Cardiac muscle cell (in vitro differentiated cells and primary cell): ENCODE data around the gene CYS1. TPM values are rescaled to one million over a fixed set of nuclear protein-coding genes. Genes with fewer than 3 reads are reported as not detected.
A peak's percentile ranks its signal among the peaks of the same experiment; 100 is the strongest.
"Not testable (repeated sequence)": the region's sequence is repeated elsewhere in the genome, so short reads cannot be mapped to it uniquely, and the experiment has no call there.

Experiments
- DNase-seq, 2 donors: peaks; one replicate each; pipeline versions ENCODE4 v3.0.0 to v3.0.0-alpha.2; 2010 to 2017; ENCODE audit warnings: low read depth in 1 of 2, low spot score in 1 of 2
- H3K27ac ChIP-seq: fragments of 200-600 bp; sonication (generic); 2 replicates; pipeline ENCODE4 v1.5.1; 2016
- H3K27me3 ChIP-seq: fragments of 200-600 bp; sonication (generic); 2 replicates; pipeline ENCODE4 v1.6.0; 2016; ENCODE audit warnings: control low read depth
- H3K36me3 ChIP-seq: fragments of 200-600 bp; sonication (generic); 2 replicates; pipeline ENCODE4 v1.5.1; 2016; ENCODE audit warnings: control low read depth
- H3K4me1 ChIP-seq: fragments of 200-600 bp; sonication (generic); 2 replicates; pipeline ENCODE4 v1.8.1; 2017; ENCODE audit warnings: low read depth, mild to moderate bottlenecking, mixed run types
- H3K4me3 ChIP-seq: fragments of 200-600 bp; sonication (generic); 2 replicates; pipeline ENCODE4 v1.5.1; 2016; ENCODE audit warnings: mild to moderate bottlenecking
- H3K9me3 ChIP-seq: fragments of 200-600 bp; sonication (generic); 2 replicates; pipeline ENCODE4 v1.5.1; 2017; ENCODE audit warnings: low read depth, mild to moderate bottlenecking, control low read depth
- polyA plus RNA-seq: library from polyadenylated mRNA; unstranded; fragments of >200 nt; fragmentation: Nextera tagmentation; extraction: Ambion mirVana; gene quantifications from 2 replicates; pipeline ENCODE4 v1.2.1, GENCODE V29; 2016
- total RNA-seq: library from RNA; depleted of rRNA; stranded (reverse); fragments of >200 nt; gene quantifications from 2 replicates; pipeline ENCODE4 v1.2.3, GENCODE V29; 2016
- TF ChIP-seq, protein P1 (sequence below): IDR thresholded peaks from 2 replicates; pipeline ENCODE4 v1.5.1; 2012; ENCODE audit warnings: low read depth, mild to moderate bottlenecking, low read length

The CYS1 gene
- total and polyA plus RNA-seq, 2 experiments from 2014 or later, result 0.89 to 1.1 TPM

- H3K27me3 ChIP-seq, result no peaks in the 10 kb centered on the region
- H3K4me3 ChIP-seq, result no peak overlapping the region
- no peaks in the 10 kb centered on the region for H3K36me3 ChIP-seq
- DNase-seq, result peak; percentile 67 to 76
- TF ChIP-seq, protein P1, sequence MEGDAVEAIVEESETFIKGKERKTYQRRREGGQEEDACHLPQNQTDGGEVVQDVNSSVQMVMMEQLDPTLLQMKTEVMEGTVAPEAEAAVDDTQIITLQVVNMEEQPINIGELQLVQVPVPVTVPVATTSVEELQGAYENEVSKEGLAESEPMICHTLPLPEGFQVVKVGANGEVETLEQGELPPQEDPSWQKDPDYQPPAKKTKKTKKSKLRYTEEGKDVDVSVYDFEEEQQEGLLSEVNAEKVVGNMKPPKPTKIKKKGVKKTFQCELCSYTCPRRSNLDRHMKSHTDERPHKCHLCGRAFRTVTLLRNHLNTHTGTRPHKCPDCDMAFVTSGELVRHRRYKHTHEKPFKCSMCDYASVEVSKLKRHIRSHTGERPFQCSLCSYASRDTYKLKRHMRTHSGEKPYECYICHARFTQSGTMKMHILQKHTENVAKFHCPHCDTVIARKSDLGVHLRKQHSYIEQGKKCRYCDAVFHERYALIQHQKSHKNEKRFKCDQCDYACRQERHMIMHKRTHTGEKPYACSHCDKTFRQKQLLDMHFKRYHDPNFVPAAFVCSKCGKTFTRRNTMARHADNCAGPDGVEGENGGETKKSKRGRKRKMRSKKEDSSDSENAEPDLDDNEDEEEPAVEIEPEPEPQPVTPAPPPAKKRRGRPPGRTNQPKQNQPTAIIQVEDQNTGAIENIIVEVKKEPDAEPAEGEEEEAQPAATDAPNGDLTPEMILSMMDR, result peak; percentile 96
- no peaks in the 10 kb centered on the region for H3K9me3 ChIP-seq
- H3K27ac ChIP-seq, result no peak overlapping the region
- no peaks in the 10 kb centered on the region for H3K4me1 ChIP-seq
Measured at GRCh38 chr2:10097352-10098148, 17.3 kb upstream of the CYS1 start.

- no peak for DNase-seq
- Histone ChIP-seq H3K4me3 (no peak overlapping the region), H3K27me3 (no peaks in the 10 kb centered on the region), H3K36me3 (no peaks in the 10 kb centered on the region), H3K27ac (no peak overlapping the region), H3K4me1 (no peaks in the 10 kb centered on the region), H3K9me3 (no peaks in the 10 kb centered on the region)
- TF ChIP-seq, protein P1, result no peak
Measured at GRCh38 chr2:10096641-10097040, 16.4 kb upstream of the CYS1 start.

DNA sequence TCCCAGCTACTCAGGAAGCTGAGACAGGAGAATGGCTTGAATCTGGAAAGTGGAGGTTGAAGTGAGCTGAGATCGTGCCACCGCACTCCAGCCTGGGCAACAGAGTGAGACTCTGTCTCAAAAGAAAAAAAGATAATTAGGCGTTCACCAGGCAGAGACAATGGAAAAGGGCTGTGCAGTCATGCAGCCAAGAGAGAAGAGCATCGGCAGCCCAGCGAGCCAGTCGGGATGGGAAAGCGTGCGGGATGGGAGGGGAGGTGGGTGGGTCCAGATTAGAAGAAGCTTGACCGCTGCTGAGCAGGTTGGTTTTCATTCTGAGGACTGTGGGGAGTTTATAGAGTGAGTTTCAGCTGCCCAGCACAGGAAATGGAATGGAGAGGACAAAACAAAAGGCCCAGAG is 15.0 kb upstream of the CYS1 start:
- TF ChIP-seq, protein P1, result no peak
- no peak for DNase-seq

DNA sequence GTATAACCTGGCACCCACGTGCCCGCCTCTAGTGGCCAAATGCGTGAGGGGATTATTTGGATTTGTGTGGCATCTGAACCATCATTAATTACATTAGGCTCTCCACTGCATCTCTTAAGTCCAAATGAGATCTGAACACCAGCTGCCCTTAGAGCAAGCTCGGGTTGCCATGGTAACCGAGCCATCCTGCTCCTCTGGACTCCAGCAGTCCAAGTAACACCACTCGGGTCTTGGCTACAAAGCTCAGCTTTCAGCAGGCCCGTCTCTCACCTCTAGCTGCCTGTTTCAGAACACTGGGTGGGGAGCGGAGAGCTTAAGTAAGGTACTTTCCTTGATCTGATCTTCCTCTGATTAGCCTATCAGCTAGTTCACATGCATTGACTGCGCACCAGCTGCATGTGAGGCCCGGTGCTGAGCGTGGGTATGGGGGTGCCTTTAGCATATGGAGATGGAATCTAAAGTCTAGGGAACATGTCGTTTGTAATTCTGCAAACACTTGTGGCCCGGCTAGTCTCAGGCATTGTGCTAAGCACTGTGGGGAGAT is 14.1 kb upstream of the CYS1 start:
- Histone ChIP-seq H3K36me3 (no peaks in the 10 kb centered on the region), H3K9me3 (no peaks in the 10 kb centered on the region), H3K4me3 (no peak overlapping the region), H3K27ac (no peak overlapping the region), H3K27me3 (no peaks in the 10 kb centered on the region), H3K4me1 (no peaks in the 10 kb centered on the region)
- no peak for DNase-seq
- TF ChIP-seq, protein P1, result no peak

More for the DNA sequence above, 15.0 kb upstream of the CYS1 start:
- Histone ChIP-seq H3K36me3 (no peaks in the 10 kb centered on the region), H3K27me3 (no peaks in the 10 kb centered on the region), H3K4me3 (no peak overlapping the region), H3K9me3 (no peaks in the 10 kb centered on the region), H3K4me1 (no peaks in the 10 kb centered on the region), H3K27ac (no peak overlapping the region)

DNA sequence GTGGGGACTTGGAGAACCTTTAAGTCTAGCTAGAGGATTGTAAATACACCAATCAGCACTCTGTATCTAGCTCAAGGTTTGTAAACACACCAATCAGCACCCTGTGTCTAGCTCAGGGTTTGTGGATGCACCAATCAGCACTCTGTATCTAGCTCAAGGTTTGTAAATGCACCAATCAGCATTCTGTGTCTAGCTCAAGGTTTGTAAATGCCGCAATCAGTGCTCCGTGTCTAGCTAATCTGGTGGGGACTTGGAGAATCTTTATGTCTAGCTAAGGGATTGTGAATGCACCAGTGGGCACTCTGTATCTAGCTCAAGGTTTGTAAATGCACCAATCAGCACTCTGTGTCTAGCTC is 11.7 kb upstream of the CYS1 start:
- not testable (repeated sequence) for H3K4me1 ChIP-seq, H3K9me3 ChIP-seq, H3K36me3 ChIP-seq, H3K27ac ChIP-seq, DNase-seq, H3K4me3 ChIP-seq, H3K27me3 ChIP-seq

DNA sequence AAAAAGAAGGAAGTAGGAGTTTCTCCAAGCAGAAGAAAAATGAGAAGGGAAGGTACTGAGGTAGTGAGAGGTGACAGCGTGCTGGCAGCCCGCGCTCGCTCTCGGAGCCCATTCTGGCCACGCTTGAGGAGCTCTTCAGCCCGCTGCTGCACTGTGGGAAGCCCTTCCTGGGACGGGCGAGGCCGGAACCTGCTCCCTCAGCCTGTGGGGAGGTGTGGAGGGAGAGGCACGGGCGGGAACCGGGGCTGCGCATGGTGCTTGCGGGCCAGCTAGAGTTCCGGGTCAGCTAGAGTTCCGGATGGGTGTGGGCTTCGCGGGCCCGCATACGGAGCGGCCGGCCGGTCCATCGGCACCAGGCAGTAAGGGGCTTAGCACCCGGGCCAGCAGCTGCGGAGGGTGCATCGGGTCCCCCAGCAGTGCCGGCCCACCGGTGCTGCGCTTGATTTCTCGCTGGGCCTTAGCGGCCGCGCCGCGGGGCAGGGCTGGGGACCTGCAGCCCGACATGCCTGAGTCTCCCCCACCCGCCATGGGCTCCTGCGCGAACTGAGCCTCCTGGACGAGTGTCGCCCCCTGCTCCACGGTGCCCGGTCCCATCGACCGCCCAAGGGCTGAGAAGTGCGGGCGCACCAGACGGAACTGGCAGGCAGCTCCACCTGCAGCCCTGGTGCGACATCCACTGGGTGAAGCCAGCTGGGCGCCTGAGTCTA is 11.1 kb upstream of the CYS1 start:
- TF ChIP-seq, protein P1, result no peak
- Histone ChIP-seq H3K27me3 (no peaks in the 10 kb centered on the region), H3K36me3 (no peaks in the 10 kb centered on the region), H3K4me1 (no peaks in the 10 kb centered on the region), H3K27ac (no peak overlapping the region), H3K4me3 (no peak overlapping the region), H3K9me3 (no peaks in the 10 kb centered on the region)
- no peak for DNase-seq
